B cell (primary cell): ENCODE measurements around the gene KRT82. TPM values are rescaled to one million over a fixed set of nuclear protein-coding genes. Genes with fewer than 3 reads are reported as not detected.

Source experiments
- ATAC-seq: fragments of 200-7000 bp; cut with Tn5 transposase; one replicate; pipeline ENCODE4 v1.10.0; 2021; ENCODE audit warnings: low read depth, mild to moderate bottlenecking, moderate number of reproducible peaks, moderate library complexity
- CTCF ChIA-PET: fragments of 350-600 bp; sonication (Branson Sonifier 250); formaldehyde crosslinking; loops from one replicate; lab custom pipeline; 2021; ENCODE audit warnings: antibody characterized with exemption, inconsistent platforms; lab: Charles Lee
- POLR2A ChIA-PET: fragments of 350-600 bp; sonication (Branson Sonifier 250); formaldehyde crosslinking; loops from one replicate; lab custom pipeline; 2021; ENCODE audit warnings: antibody characterized with exemption; lab: Charles Lee
- DNase-seq: peaks from one replicate; pipeline ENCODE4 v3.0.0; 2013
- H2AFZ ChIP-seq: 2 replicates; pipeline ENCODE4 v1.6.1; 2012; ENCODE audit warnings: mild to moderate bottlenecking, low read depth, low read length; ENCODE audit not compliant: insufficient read depth, poor library complexity, severe bottlenecking
- H3K27ac ChIP-seq, 2 donors: 1 replicate in 1 of 2; 2 replicates in 1 of 2; pipeline ENCODE4 v1.5.1; 2012 to 2013; ENCODE audit warnings: low read length in 2 of 2, mild to moderate bottlenecking in 2 of 2, moderate library complexity in 1 of 2
- H3K27me3 ChIP-seq, 4 experiments: fragments of 200-600 bp in 1 of 4; sonication (generic) in 1 of 4; replicated peaks in 1 of 4; 1 replicate in 2 of 4; 2 replicates in 2 of 4; pipeline versions ENCODE4 v1.6.1 to v1.7.0; 2013 to 2016; ENCODE audit warnings: low read length in 3 of 4, mild to moderate bottlenecking in 2 of 4, mixed read lengths in 1 of 4, moderate library complexity in 1 of 4; ENCODE audit not compliant: insufficient read depth in 4 of 4, control insufficient read depth in 3 of 4; ENCODE audit errors: control extremely low read depth in 1 of 4
- H3K36me3 ChIP-seq, 2 experiments: replicated peaks in 1 of 2; 1 replicate in 1 of 2; 2 replicates in 1 of 2; pipeline versions ENCODE4 v1.6.1 to v1.7.1; 2013; ENCODE audit warnings: low read length in 1 of 2; ENCODE audit not compliant: insufficient read depth in 2 of 2, control insufficient read depth in 1 of 2; ENCODE audit errors: control extremely low read depth in 1 of 2, extremely low read depth in 1 of 2
- H3K4me1 ChIP-seq, 2 donors: fragments of 200-600 bp in 1 of 2; sonication (generic) in 1 of 2; 1 replicate in 1 of 2; 2 replicates in 1 of 2; pipeline versions ENCODE4 v1.5.1 to v1.6.1; 2013 to 2017; ENCODE audit warnings: low read length in 2 of 2; ENCODE audit not compliant: control insufficient read depth in 2 of 2, insufficient read depth in 2 of 2
- H3K4me2 ChIP-seq: replicated peaks from 2 replicates; pipeline ENCODE3; 2012; ENCODE audit warnings: mild to moderate bottlenecking, low read depth, low read length; ENCODE audit not compliant: poor library complexity, severe bottlenecking
- H3K4me3 ChIP-seq, 5 experiments: fragments of 200-600 bp in 1 of 5; sonication (generic) in 1 of 5; 1 replicate in 3 of 5; 2 replicates in 2 of 5; pipeline versions ENCODE4 v1.5.1 to v1.7.0; 2011 to 2016; ENCODE audit warnings: low read length in 4 of 5, mild to moderate bottlenecking in 4 of 5, low read depth in 2 of 5, control low read depth in 1 of 5, moderate library complexity in 1 of 5; ENCODE audit not compliant: insufficient read depth in 1 of 5; ENCODE audit errors: control extremely low read depth in 1 of 5, extremely low read depth in 1 of 5
- H3K79me2 ChIP-seq: fragments of 200-600 bp; sonication (generic); one replicate; pipeline ENCODE4 v1.6.0; 2016; ENCODE audit warnings: low read length; ENCODE audit not compliant: control insufficient read depth, insufficient read depth
- H3K9ac ChIP-seq: fragments of 200-600 bp; sonication (generic); 2 replicates; pipeline ENCODE4 v1.6.1; 2017; ENCODE audit warnings: mild to moderate bottlenecking, low read length, moderate library complexity
- H3K9me3 ChIP-seq, 3 donors: one replicate each; pipeline versions ENCODE4 v1.6.1 to v1.7.1; 2013; ENCODE audit warnings: low read length in 2 of 3; ENCODE audit not compliant: control insufficient read depth in 2 of 3, insufficient read depth in 1 of 3; ENCODE audit errors: control extremely low read depth in 1 of 3
- H4K20me1 ChIP-seq: 2 replicates; pipeline ENCODE4 v1.6.0; 2012; ENCODE audit warnings: mild to moderate bottlenecking, low read length; ENCODE audit not compliant: insufficient read depth, control insufficient read depth, poor library complexity, severe bottlenecking
- H3K27ac Mint-ChIP-seq: one replicate; pipeline ENCODE4 v1.8.0; 2021; ENCODE audit warnings: mixed read lengths
- H3K27me3 Mint-ChIP-seq: one replicate; pipeline ENCODE4 v1.8.0; 2021; ENCODE audit warnings: mixed read lengths
- H3K4me1 Mint-ChIP-seq: one replicate; pipeline ENCODE4 v1.8.0; 2021; ENCODE audit warnings: mixed read lengths
- H3K4me3 Mint-ChIP-seq: one replicate; pipeline ENCODE4 v1.8.0; 2021; ENCODE audit warnings: mixed read lengths
- H3K9me3 Mint-ChIP-seq: one replicate; pipeline ENCODE4 v1.8.0; 2022; ENCODE audit warnings: mixed read lengths; ENCODE audit not compliant: insufficient read depth
- CTCF ChIP-seq: fragments of 200-600 bp; IDR thresholded peaks from one replicate; pipeline ENCODE4 v1.8.0; 2022; ENCODE audit warnings: antibody characterized with exemption, mild to moderate bottlenecking
- EZH2 ChIP-seq: IDR thresholded peaks from 2 replicates; pipeline ENCODE4 v1.6.1; 2012; ENCODE audit warnings: borderline replicate concordance, low read depth, mild to moderate bottlenecking, moderate library complexity, low read length; ENCODE audit not compliant: insufficient read depth, poor library complexity, severe bottlenecking
- WGBS: methylation state at CpG from one replicate; pipeline ENCODE4 v1.1.5; 2013; ENCODE audit warnings: missing lambda C conversion rate; ENCODE audit not compliant: insufficient coverage; 5-methylcytosine and 5-hydroxymethylcytosine counted together
- intact Hi-C: fragments of 100-400 bp; cut with micrococcal nuclease; formaldehyde crosslinking; loops from one replicate; pipeline ENCODE4 v1.10.0; 2022
- polyA plus RNA-seq: library from polyadenylated mRNA; depleted of rRNA; stranded (reverse); fragments of >200 nt; gene quantifications from 2 replicates; pipeline ENCODE4 v1.2.3, GENCODE V29; 2012
- total RNA-seq, 2 donors: library from RNA; stranded (reverse); fragments of 120-200 nt in 1 of 2; gene quantifications; 1 replicate in 1 of 2; 2 replicates in 1 of 2; pipeline versions ENCODE4 v1.2.3 to v1.2.4, GENCODE V29; 2013 to 2022

Gene KRT82
- total and polyA plus RNA-seq, 2 donors (not counting 1 experiment from before 2014, with no cell fraction given): not detected

GRCh38 chr12:52454411-52455201 lies 48.5 kb upstream of the KRT82 start:
- TF ChIP-seq EZH2 (no peak), CTCF (no peak)
- CTCF ChIA-PET: no interaction called here
- H3K27me3 ChIP-seq: peaks cover 0 to 2% (median 0%) of the 10 kb centered on the region in 4 experiments
- H3K27me3 Mint-ChIP-seq: peaks cover 20% of the 10 kb centered on the region
- no peak overlapping the region for H3K4me3 ChIP-seq
- 57% methylated on average over 1 of the region's 3 CpGs for WGBS
- H3K9me3 ChIP-seq: no peaks in the 10 kb centered on the region
- no peak overlapping the region for H3K4me3 Mint-ChIP-seq
- intact Hi-C loops: no loop called here
- H2AFZ ChIP-seq: no peak overlapping the region
- POLR2A ChIA-PET: no interaction called here
- no peak overlapping the region for H3K9ac ChIP-seq
- H3K79me2 ChIP-seq: no peaks in the 10 kb centered on the region
- no peaks in the 10 kb centered on the region for H3K36me3 ChIP-seq
- no peak overlapping the region for H3K27ac Mint-ChIP-seq
- no peaks in the 10 kb centered on the region for H3K4me1 ChIP-seq
- H3K9me3 Mint-ChIP-seq: no peaks in the 10 kb centered on the region
- no peak overlapping the region for H3K4me2 ChIP-seq
- no peak for DNase-seq
- H3K4me1 Mint-ChIP-seq: no peaks in the 10 kb centered on the region
- H4K20me1 ChIP-seq: no peaks in the 10 kb centered on the region
- no peak overlapping the region for H3K27ac ChIP-seq
- no peak for ATAC-seq

- H3K4me1 Mint-ChIP-seq: peaks cover 3% of the 10 kb centered on the region
- no peaks in the 10 kb centered on the region for H3K9me3 Mint-ChIP-seq
- no peaks in the 10 kb centered on the region for H3K36me3 ChIP-seq
- TF ChIP-seq CTCF: no peak
- TF ChIP-seq EZH2: no peak
- ChIA-PET POLR2A (no interaction called here), CTCF (no interaction called here)
- peaks cover 0 to 2% (median 0%) of the 10 kb centered on the region in 4 experiments for H3K27me3 ChIP-seq
- no peaks in the 10 kb centered on the region for H4K20me1 ChIP-seq
- H3K27ac ChIP-seq: no peak within 1 kb of the TSS
- H3K79me2 ChIP-seq: no peaks in the 10 kb centered on the region
- no peak within 1 kb of the TSS for H3K4me2 ChIP-seq
- no peak within 1 kb of the TSS for H3K4me3 Mint-ChIP-seq
- DNase-seq (no peak), ATAC-seq (no peak)
- no peak within 1 kb of the TSS for H3K27ac Mint-ChIP-seq
- H3K4me1 ChIP-seq: no peaks in the 10 kb centered on the region
- H2AFZ ChIP-seq: no peak within 1 kb of the TSS
- no peak within 1 kb of the TSS for H3K4me3 ChIP-seq
- no peaks in the 10 kb centered on the region for H3K9me3 ChIP-seq
- no peak within 1 kb of the TSS for H3K9ac ChIP-seq
- WGBS: 95% methylated on average over 5 of the region's 6 CpGs
- intact Hi-C loops: no loop called here
- peaks cover 12% of the 10 kb centered on the region for H3K27me3 Mint-ChIP-seq
These were observed 46.0 kb upstream of the KRT82 start, which contains the start of gene KRT6B for GRCh38 chr12:52452101-52452500. TSS of gene KRT6B (minus strand) at chr12:52452146. CDS start at chr12:52452078, 68 bp downstream.
